GM19239 (cell line): ENCODE measurements around the gene GRIN2A.

ENCODE experiments used
- DNase-seq: peaks from one replicate; pipeline ENCODE4 v3.0.0; 2011; ENCODE audit warnings: low spot score; ENCODE audit not compliant: insufficient read length
- FAIRE-seq: peaks from 2 replicates; lab custom pipeline; 2011; peaks lifted over from hg19 to GRCh38; lab: Jason Lieb, UNC

Gene GRIN2A

GRCh38 chr16:10098991-10099390 lies 83.2 kb downstream of the GRIN2A start:
- DNase-seq (no peak), FAIRE-seq (no peak)

GRCh38 chr16:10097271-10097670 lies 85.0 kb downstream of the GRIN2A start:
- FAIRE-seq, result no peak
- no peak for DNase-seq

- DNase-seq (no peak), FAIRE-seq (no peak)
These were observed 88.7 kb downstream of the GRIN2A start for GRCh38 chr16:10093576-10093975.

GRCh38 chr16:10090816-10091215 lies 91.4 kb downstream of the GRIN2A start:
- no peak for DNase-seq
- FAIRE-seq, result no peak

- no peak for FAIRE-seq
- no peak for DNase-seq
These were observed 93.8 kb downstream of the GRIN2A start for GRCh38 chr16:10088380-10088793.

GRCh38 chr16:10087151-10087550 lies 95.1 kb downstream of the GRIN2A start:
- FAIRE-seq, result no peak
- no peak for DNase-seq

- no peak for FAIRE-seq
- DNase-seq, result no peak
These were observed 95.6 kb downstream of the GRIN2A start for GRCh38 chr16:10086620-10087019.

- FAIRE-seq (no peak), DNase-seq (no peak)
These were observed 97.0 kb downstream of the GRIN2A start for GRCh38 chr16:10085078-10085798.

GRCh38 chr16:10083301-10083700 lies 98.9 kb downstream of the GRIN2A start:
- no peak for FAIRE-seq
- DNase-seq, result no peak

GRCh38 chr16:10081201-10081940 lies 100.9 kb downstream of the GRIN2A start:
- DNase-seq (no peak), FAIRE-seq (no peak)

GRCh38 chr16:10080051-10080772 lies 102.0 kb downstream of the GRIN2A start:
- DNase-seq, result no peak
- no peak for FAIRE-seq

- DNase-seq, result no peak
- FAIRE-seq, result no peak
These were observed 103.7 kb downstream of the GRIN2A start for GRCh38 chr16:10078541-10078949.

GRCh38 chr16:10077861-10078260 lies 104.4 kb downstream of the GRIN2A start:
- DNase-seq (no peak), FAIRE-seq (no peak)

GRCh38 chr16:10076037-10076436 lies 106.2 kb downstream of the GRIN2A start:
- DNase-seq (no peak), FAIRE-seq (no peak)

- FAIRE-seq, result no peak
- DNase-seq, result no peak
These were observed 111.6 kb downstream of the GRIN2A start for GRCh38 chr16:10070591-10070990.

- no peak for FAIRE-seq
- no peak for DNase-seq
These were observed 112.9 kb downstream of the GRIN2A start for GRCh38 chr16:10069374-10069773.

GRCh38 chr16:10067835-10068234 lies 114.4 kb downstream of the GRIN2A start:
- DNase-seq, result no peak
- FAIRE-seq, result no peak

GRCh38 chr16:10067406-10067805 lies 114.8 kb downstream of the GRIN2A start:
- FAIRE-seq, result no peak
- no peak for DNase-seq

- DNase-seq (no peak), FAIRE-seq (no peak)
These were observed 117.2 kb downstream of the GRIN2A start for GRCh38 chr16:10065019-10065418.

- DNase-seq (no peak), FAIRE-seq (no peak)
These were observed 133.4 kb downstream of the GRIN2A start for GRCh38 chr16:10048850-10049249.

- no peak for FAIRE-seq
- DNase-seq, result no peak
These were observed 136.3 kb downstream of the GRIN2A start for GRCh38 chr16:10045947-10046346.
